ENCODE data around the gene TAB2. TPM values are rescaled to one million over a fixed set of nuclear protein-coding genes. Genes with fewer than 3 reads are reported as not detected.

Gene TAB2
- total RNA-seq, 2 experiments from 2014 or later = 126 to 154 TPM

GRCh38 chr6:149364557-149364956 is 47.0 kb downstream of the TAB2 start:
- H3K36me3 Mint-ChIP-seq (ENCODE audit: low read depth) = peaks cover 48% of the 10 kb centered on the region
- POLR2A ChIA-PET = no interaction called here
- no peaks in the 10 kb centered on the region for H3K27me3 Mint-ChIP-seq
- H3K4me1 Mint-ChIP-seq = peaks cover 56% of the 10 kb centered on the region
- DNase-seq = no peak
- H3K4me3 Mint-ChIP-seq = no peak overlapping the region
- H3K9me3 Mint-ChIP-seq = peaks cover 10% of the 10 kb centered on the region
- no peak overlapping the region for H3K27ac Mint-ChIP-seq
- CTCF ChIA-PET = interaction anchor here (1.5 to 2.2 kb wide), 2 partner anchors 13 to 18 kb away, joined by 3 to 6 read pairs; no protein-coding TSS in a partner anchor

GRCh38 chr6:149365197-149365596 is 47.7 kb downstream of the TAB2 start:
- POLR2A ChIA-PET = no interaction called here
- no peaks in the 10 kb centered on the region for H3K27me3 Mint-ChIP-seq
- CTCF ChIA-PET = interaction anchor here (1.5 kb wide), 1 partner anchor 12 kb away, joined by 3 read pairs; no protein-coding TSS in a partner anchor
- peak overlapping the region; percentile 3 for H3K27ac Mint-ChIP-seq
- H3K4me3 Mint-ChIP-seq = no peak overlapping the region
- H3K36me3 Mint-ChIP-seq (ENCODE audit: low read depth) = peaks cover 47% of the 10 kb centered on the region
- H3K9me3 Mint-ChIP-seq = peaks cover 9% of the 10 kb centered on the region
- peaks cover 54% of the 10 kb centered on the region for H3K4me1 Mint-ChIP-seq
- DNase-seq = no peak

- H3K4me3 Mint-ChIP-seq = no peak overlapping the region
- peaks cover 8% of the 10 kb centered on the region for H3K9me3 Mint-ChIP-seq
- peaks cover 44% of the 10 kb centered on the region for H3K36me3 Mint-ChIP-seq (ENCODE audit: low read depth)
- ChIA-PET POLR2A (interaction anchor here (0.6 kb wide), 1 partner anchor 43 kb away, joined by 3 read pairs; no protein-coding TSS in a partner anchor), CTCF (interaction anchor here (1.0 to 1.1 kb wide), 2 partner anchors 16 to 126 kb away, joined by 3 read pairs; no protein-coding TSS in a partner anchor)
- H3K27ac Mint-ChIP-seq = no peak overlapping the region
- H3K4me1 Mint-ChIP-seq = peaks cover 49% of the 10 kb centered on the region
- no peaks in the 10 kb centered on the region for H3K27me3 Mint-ChIP-seq
- DNase-seq = peak; percentile 40
Observed at GRCh38 chr6:149366267-149366921, 48.9 kb downstream of the TAB2 start.

- Mint-ChIP-seq H3K4me1 (peaks cover 42% of the 10 kb centered on the region), H3K27ac (no peak overlapping the region), H3K36me3 (ENCODE audit: low read depth) (peaks cover 37% of the 10 kb centered on the region), H3K4me3 (no peak overlapping the region), H3K27me3 (no peaks in the 10 kb centered on the region), H3K9me3 (no peaks in the 10 kb centered on the region)
- no peak for DNase-seq
- POLR2A ChIA-PET = no interaction called here
- CTCF ChIA-PET = interaction anchor here (0.5 to 1.5 kb wide), 4 partner anchors 9 to 341 kb away, joined by 3 read pairs; no protein-coding TSS in a partner anchor
Observed at GRCh38 chr6:149368065-149368464, 50.6 kb downstream of the TAB2 start.

GRCh38 chr6:149371154-149371553 is 53.6 kb downstream of the TAB2 start:
- peaks cover 41% of the 10 kb centered on the region for H3K4me1 Mint-ChIP-seq
- H3K9me3 Mint-ChIP-seq = no peaks in the 10 kb centered on the region
- no peak overlapping the region for H3K27ac Mint-ChIP-seq
- ChIA-PET POLR2A (no interaction called here), CTCF (interaction anchor here (0.7 to 1.2 kb wide), 2 partner anchors 9 to 46 kb away, joined by 4 read pairs; no protein-coding TSS in a partner anchor)
- no peak for DNase-seq
- no peak overlapping the region for H3K4me3 Mint-ChIP-seq
- peaks cover 44% of the 10 kb centered on the region for H3K36me3 Mint-ChIP-seq (ENCODE audit: low read depth)
- no peaks in the 10 kb centered on the region for H3K27me3 Mint-ChIP-seq

GRCh38 chr6:149372062-149372461 is 54.5 kb downstream of the TAB2 start:
- peaks cover 47% of the 10 kb centered on the region for H3K4me1 Mint-ChIP-seq
- H3K9me3 Mint-ChIP-seq = no peaks in the 10 kb centered on the region
- ChIA-PET CTCF (interaction anchor here (0.9 kb wide), 1 partner anchor 23 kb away, joined by 4 read pairs; no protein-coding TSS in a partner anchor), POLR2A (no interaction called here)
- peaks cover 50% of the 10 kb centered on the region for H3K36me3 Mint-ChIP-seq (ENCODE audit: low read depth)
- no peaks in the 10 kb centered on the region for H3K27me3 Mint-ChIP-seq
- no peak for DNase-seq
- H3K27ac Mint-ChIP-seq = no peak overlapping the region
- H3K4me3 Mint-ChIP-seq = no peak overlapping the region

GRCh38 chr6:149373511-149373910 is 56.0 kb downstream of the TAB2 start:
- H3K4me1 Mint-ChIP-seq = peaks cover 53% of the 10 kb centered on the region
- no peak overlapping the region for H3K4me3 Mint-ChIP-seq
- no peak overlapping the region for H3K27ac Mint-ChIP-seq
- no peak for DNase-seq
- ChIA-PET CTCF (interaction anchor here (1.2 kb wide), 1 partner anchor 51 kb away, joined by 3 read pairs; no protein-coding TSS in a partner anchor), POLR2A (no interaction called here)
- no peaks in the 10 kb centered on the region for H3K9me3 Mint-ChIP-seq
- H3K36me3 Mint-ChIP-seq (ENCODE audit: low read depth) = peaks cover 59% of the 10 kb centered on the region
- H3K27me3 Mint-ChIP-seq = no peaks in the 10 kb centered on the region

- no peaks in the 10 kb centered on the region for H3K27me3 Mint-ChIP-seq
- CTCF ChIA-PET = interaction anchor here (0.9 kb wide), 1 partner anchor 29 kb away, joined by 3 read pairs; no protein-coding TSS in a partner anchor
Observed at GRCh38 chr6:149379977-149380376, 62.5 kb downstream of the TAB2 start.

GRCh38 chr6:149380523-149380922 is 63.0 kb downstream of the TAB2 start:
- CTCF ChIA-PET = interaction anchor here (1.0 kb wide), 1 partner anchor 16 kb away, joined by 3 read pairs; no protein-coding TSS in a partner anchor
- H3K27me3 Mint-ChIP-seq = no peaks in the 10 kb centered on the region
- H3K4me1 Mint-ChIP-seq = peaks cover 57% of the 10 kb centered on the region

More at GRCh38 chr6:149379977-149380376, 62.5 kb downstream of the TAB2 start:
- no peak for DNase-seq
- Mint-ChIP-seq H3K36me3 (ENCODE audit: low read depth) (peaks cover 79% of the 10 kb centered on the region), H3K4me1 (peaks cover 59% of the 10 kb centered on the region), H3K9me3 (peaks cover 9% of the 10 kb centered on the region), H3K4me3 (no peak overlapping the region), H3K27ac (no peak overlapping the region)
- POLR2A ChIA-PET = no interaction called here

GRCh38 chr6:149383371-149383770 is 65.9 kb downstream of the TAB2 start:
- H3K4me1 Mint-ChIP-seq = peaks cover 66% of the 10 kb centered on the region
- ChIA-PET POLR2A (no interaction called here), CTCF (interaction anchor here (1.2 kb wide), 1 partner anchor 28 kb away, joined by 3 read pairs; no protein-coding TSS in a partner anchor)
- H3K9me3 Mint-ChIP-seq = peaks cover 23% of the 10 kb centered on the region
- DNase-seq = no peak
- peaks cover 90% of the 10 kb centered on the region for H3K36me3 Mint-ChIP-seq (ENCODE audit: low read depth)
- no peak overlapping the region for H3K27ac Mint-ChIP-seq
- H3K4me3 Mint-ChIP-seq = no peak overlapping the region
- H3K27me3 Mint-ChIP-seq = no peaks in the 10 kb centered on the region

More at GRCh38 chr6:149380523-149380922, 63.0 kb downstream of the TAB2 start:
- Mint-ChIP-seq H3K9me3 (peaks cover 9% of the 10 kb centered on the region), H3K27ac (no peak overlapping the region), H3K4me3 (no peak overlapping the region), H3K36me3 (ENCODE audit: low read depth) (peaks cover 80% of the 10 kb centered on the region)
- POLR2A ChIA-PET = no interaction called here
- no peak for DNase-seq

- CTCF ChIA-PET = interaction anchor here (1.0 to 1.6 kb wide), 3 partner anchors 38 to 168 kb away, joined by 3 to 4 read pairs (median 3); no protein-coding TSS in a partner anchor
- Mint-ChIP-seq H3K27me3 (no peaks in the 10 kb centered on the region), H3K4me3 (no peak overlapping the region), H3K27ac (peak overlapping the region; percentile 31), H3K4me1 (peaks cover 56% of the 10 kb centered on the region), H3K36me3 (ENCODE audit: low read depth) (peaks cover 88% of the 10 kb centered on the region), H3K9me3 (peaks cover 23% of the 10 kb centered on the region)
- POLR2A ChIA-PET = no interaction called here
- DNase-seq = no peak
Observed at GRCh38 chr6:149384464-149384863, 67.0 kb downstream of the TAB2 start.

GRCh38 chr6:149385998-149386646 is 68.6 kb downstream of the TAB2 start:
- Mint-ChIP-seq H3K27ac (no peak overlapping the region), H3K27me3 (no peaks in the 10 kb centered on the region), H3K36me3 (ENCODE audit: low read depth) (peaks cover 91% of the 10 kb centered on the region), H3K4me1 (peaks cover 64% of the 10 kb centered on the region), H3K9me3 (peaks cover 23% of the 10 kb centered on the region), H3K4me3 (no peak overlapping the region)
- POLR2A ChIA-PET = no interaction called here
- DNase-seq = no peak
- CTCF ChIA-PET = interaction anchor here (1.5 to 1.6 kb wide), 2 partner anchors 99 to 170 kb away, joined by 3 read pairs; partner anchors contain the start of gene ZC3H12D

Data from activated CD4-positive, alpha-beta T cell treated with anti-CD3 and anti-CD28 coated beads, Interleukin-2, amount 10 ng/mL, durations not matched to agents 7 days and 5 days (primary cell).